Spleen (tissue), 11 donors: ENCODE measurements around the gene COX4I2. TPM values are rescaled to one million over a fixed set of nuclear protein-coding genes. Genes with fewer than 3 reads are reported as not detected.
"Not testable (repeated sequence)": the region's sequence is repeated elsewhere in the genome, so short reads cannot be mapped to it uniquely, and the experiment has no call there.

Experiments used
- DNase-seq: peaks from one replicate; pipeline ENCODE4 v3.0.0-alpha.2; 2020
- H3K27ac ChIP-seq, 8 donors: fragments of 200-600 bp; sonication (generic) in 7 of 8; 1 replicate in 4 of 8; 2 replicates in 4 of 8; pipeline versions ENCODE4 v1.5.0 to v1.8.0; 2016 to 2021; ENCODE audit warnings: inconsistent platforms in 4 of 8, mild to moderate bottlenecking in 4 of 8, moderate library complexity in 1 of 8
- H3K27me3 ChIP-seq, 7 donors: fragments of 200-600 bp; sonication (generic) in 6 of 7; replicated peaks in 1 of 7; 1 replicate in 4 of 7; 2 replicates in 3 of 7; pipeline versions ENCODE4 v1.5.0 to v1.8.0; 2016 to 2021; ENCODE audit warnings: inconsistent platforms in 3 of 7, mild to moderate bottlenecking in 1 of 7
- H3K36me3 ChIP-seq, 6 donors: fragments of 200-600 bp; sonication (generic) in 5 of 6; 1 replicate in 4 of 6; 2 replicates in 2 of 6; pipeline versions ENCODE4 v1.5.0 to v1.8.0; 2016 to 2021; ENCODE audit warnings: inconsistent platforms in 2 of 6
- H3K4me1 ChIP-seq, 6 donors: fragments of 200-600 bp; sonication (generic) in 5 of 6; 1 replicate in 3 of 6; 2 replicates in 3 of 6; pipeline versions ENCODE4 v1.5.0 to v1.8.0; 2016 to 2021; ENCODE audit warnings: inconsistent platforms in 3 of 6
- H3K4me3 ChIP-seq, 8 donors: fragments of 200-600 bp; sonication (generic) in 7 of 8; 1 replicate in 4 of 8; 2 replicates in 4 of 8; pipeline versions ENCODE4 v1.5.0 to v1.8.0; 2016 to 2021; ENCODE audit warnings: inconsistent platforms in 4 of 8, mild to moderate bottlenecking in 4 of 8, moderate library complexity in 2 of 8
- H3K9me3 ChIP-seq, 8 donors: fragments of 200-600 bp; sonication (generic) in 7 of 8; 1 replicate in 4 of 8; 2 replicates in 4 of 8; pipeline versions ENCODE4 v1.5.0 to v1.8.0; 2016 to 2021; ENCODE audit warnings: inconsistent platforms in 4 of 8
- CTCF ChIP-seq, 11 experiments: fragments of 200-600 bp in 7 of 11; fragments of 450-650 bp in 4 of 11; sonication (generic) in 4 of 11; IDR thresholded peaks in 8 of 11; conservative IDR thresholded peaks in 3 of 11; 1 replicate in 7 of 11; 2 replicates in 4 of 11; pipeline versions ENCODE4 v1.4.0 to v1.8.0; 2016 to 2021; ENCODE audit warnings: antibody characterized with exemption in 11 of 11, inconsistent platforms in 4 of 11, mild to moderate bottlenecking in 1 of 11
- POLR2A ChIP-seq, 3 donors: fragments of 450-650 bp; IDR thresholded peaks; one replicate each; pipeline ENCODE4 v1.5.1; 2017; ENCODE audit warnings: antibody characterized with exemption in 3 of 3, mild to moderate bottlenecking in 1 of 3
- POLR2AphosphoS5 ChIP-seq, 3 donors: sonication (generic); formaldehyde crosslinking; IDR thresholded peaks; one replicate each; pipeline ENCODE4 v1.5.1; 2017; ENCODE audit warnings: antibody characterized with exemption in 3 of 3
- WGBS, 5 donors: extraction: QIAGEN DNeasy Blood & Tissue Kit in 3 of 5; methylation state at CpG; one replicate each; pipeline versions ENCODE4 v1.1.5 to v1.1.7; 2013 to 2018; 5-methylcytosine and 5-hydroxymethylcytosine counted together
- intact Hi-C: fragments of 100-400 bp; cut with DNase I; formaldehyde crosslinking; loops from one replicate; pipeline ENCODE4 v1.15.0; 2023; ENCODE audit warnings: low total_unique reads
- polyA plus RNA-seq, 3 donors: library from polyadenylated mRNA; stranded (reverse); fragments of 200-250 nt; gene quantifications; one replicate each; pipeline ENCODE4 v1.2.1, GENCODE V29; 2013
- total RNA-seq, 7 donors: library from RNA; depleted of rRNA in 3 of 7; stranded (reverse); fragments of >200 nt in 3 of 7; fragmentation: NEBNext Ultra II Directional in 4 of 7; extraction: Animal tissue kit (Norgen Biotek cat#: 25700) in 4 of 7; gene quantifications; one replicate each; pipeline versions ENCODE4 v1.1.0 to v1.2.1, GENCODE V29; 2016 to 2021
- donor health status: healthy with polysubstance abuse.
- donor health status: DM: no; HTN: no; CAD: no; lungs with moderate emphysema.
- donor health status: DM: no; HTN: no; CAD: no.
- donor health status: Bipolar disorder and iron deficiency.
- donor health status: healthy.
- donor health status: DM: no; HTN: no; CAD: no.
- donor health status: DM: yes; HTN: yes; CAD: no.

COX4I2 gene
- total and polyA plus RNA-seq, 10 donors, result 1.1 to 4.6 (median 1.7) TPM; not detected in 4

DNA sequence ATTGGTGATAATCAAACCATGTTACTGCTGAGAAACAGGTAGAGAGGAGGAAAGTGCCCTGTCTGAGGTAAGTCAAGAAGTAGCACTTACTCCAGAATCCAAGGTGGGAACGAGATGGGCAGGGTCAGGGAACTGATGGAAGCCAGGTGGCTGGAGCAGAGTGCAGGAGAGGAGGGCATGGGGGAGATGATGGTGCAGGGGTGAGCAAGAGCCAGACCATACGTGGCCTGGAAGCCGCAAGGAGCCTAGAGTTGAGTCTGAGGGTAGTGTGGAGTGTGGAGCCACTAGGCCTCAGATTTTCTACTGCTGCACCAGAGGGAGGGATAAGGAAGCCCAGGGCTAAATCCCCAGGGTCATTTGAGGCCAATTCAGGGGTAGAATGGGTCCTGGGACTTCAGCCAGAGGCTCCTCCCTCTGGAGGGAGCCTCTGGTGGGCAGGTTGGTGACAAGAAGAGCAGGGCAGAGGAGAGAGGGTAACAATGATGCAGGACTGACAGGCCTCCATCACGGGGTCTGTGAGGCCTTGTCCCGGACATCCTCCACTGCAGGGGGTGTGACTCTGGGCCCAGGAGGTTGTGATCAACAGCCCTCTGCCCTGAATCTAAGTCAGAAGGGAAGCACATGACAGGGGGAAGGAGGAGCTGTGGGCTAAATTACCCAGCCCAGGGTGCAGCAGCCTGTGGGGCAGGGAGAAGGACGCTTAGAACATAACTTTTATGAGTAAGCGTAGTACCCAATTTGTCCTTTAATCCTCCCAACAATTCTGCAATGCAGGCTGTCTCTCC, 28.7 kb downstream of the COX4I2 start:
- Histone ChIP-seq H3K27ac (peak overlapping the region; percentile 19 to 95 (median 75)), H3K36me3 (peaks cover 0 to 62% (median 11%) of the 10 kb centered on the region in 6 donors), H3K4me3 (no peak overlapping the region), H3K4me1 (peaks cover 29 to 96% (median 86%) of the 10 kb centered on the region in 6 donors), H3K9me3 (no peaks in the 10 kb centered on the region), H3K27me3 (no peaks in the 10 kb centered on the region)
- peak in 2 of 3 donors; percentile 53 to 62 for TF ChIP-seq POLR2AphosphoS5 (IDR thresholded peaks at IDR 0.05)
- no peak for TF ChIP-seq CTCF (IDR thresholded peaks at IDR 0.05 in 8 of 11, conservative IDR thresholded peaks at IDR 0.05 in 3 of 11)
- no peak for TF ChIP-seq POLR2A (IDR thresholded peaks at IDR 0.05)
- WGBS, 5 donors, result 44 to 61% (median 56%) methylated on average over 7 of the region's 7 CpGs
- intact Hi-C loops, result no loop called here
- peak; percentile 84 for DNase-seq

GRCh38 chr20:31667315-31668285, 29.9 kb downstream of the COX4I2 start:
- Histone ChIP-seq H3K4me3 (no peak overlapping the region), H3K27ac (peak overlapping the region; percentile 35 to 95 (median 75)), H3K27me3 (no peaks in the 10 kb centered on the region), H3K36me3 (peaks cover 0 to 70% (median 11%) of the 10 kb centered on the region in 6 donors), H3K9me3 (no peaks in the 10 kb centered on the region), H3K4me1 (peaks cover 23 to 96% (median 80%) of the 10 kb centered on the region in 6 donors)
- 53 to 71% (median 57%) methylated on average over 14 to 15 of the region's 15 CpGs for WGBS, 5 donors
- no peak for DNase-seq
- intact Hi-C loops, result no loop called here
- no peak for TF ChIP-seq CTCF (IDR thresholded peaks at IDR 0.05 in 8 of 11, conservative IDR thresholded peaks at IDR 0.05 in 3 of 11)
- no peak for TF ChIP-seq POLR2A (IDR thresholded peaks at IDR 0.05)
- no peak for TF ChIP-seq POLR2AphosphoS5 (IDR thresholded peaks at IDR 0.05)

GRCh38 chr20:31668944-31669343, 31.2 kb downstream of the COX4I2 start:
- H3K9me3 ChIP-seq, DNase-seq, intact Hi-C loops, H3K27me3 ChIP-seq, H3K4me3 ChIP-seq: not testable (repeated sequence)
- 96 to 100% (median 98%) methylated on average over 2 of the region's 2 CpGs for WGBS, 5 donors
- Histone ChIP-seq H3K27ac (peak overlapping the region in 6 of 8 donors; percentile 12 to 95 (median 83)), H3K4me1 (peaks cover 28 to 100% (median 87%) of the 10 kb centered on the region in 6 donors), H3K36me3 (peaks cover 0 to 69% (median 11%) of the 10 kb centered on the region in 6 donors)

- H3K4me1 ChIP-seq, result peaks cover 37 to 100% (median 88%) of the 10 kb centered on the region in 6 donors
- no peaks in the 10 kb centered on the region for H3K9me3 ChIP-seq
- H3K4me3 ChIP-seq, result no peak overlapping the region
- DNase-seq, result no peak
- H3K36me3 ChIP-seq, result peaks cover 0 to 60% (median 9%) of the 10 kb centered on the region in 6 donors
- peak overlapping the region in 7 of 8 donors; percentile 64 to 95 (median 81) for H3K27ac ChIP-seq
- TF ChIP-seq CTCF (IDR thresholded peaks at IDR 0.05 in 8 of 11, conservative IDR thresholded peaks at IDR 0.05 in 3 of 11), result no peak
- no peak for TF ChIP-seq POLR2A (IDR thresholded peaks at IDR 0.05)
- no peak for TF ChIP-seq POLR2AphosphoS5 (IDR thresholded peaks at IDR 0.05)
- intact Hi-C loops, result no loop called here
- WGBS, 5 donors, result 73 to 85% (median 79%) methylated on average over 3 of the region's 3 CpGs
- H3K27me3 ChIP-seq, result no peaks in the 10 kb centered on the region
These were observed 32.2 kb downstream of the COX4I2 start for GRCh38 chr20:31669876-31670275.
